ENCODE measurements around the gene SLC22A23. TPM values are rescaled to one million over a fixed set of nuclear protein-coding genes. Genes with fewer than 3 reads are reported as not detected.

SLC22A23 gene, protein sequence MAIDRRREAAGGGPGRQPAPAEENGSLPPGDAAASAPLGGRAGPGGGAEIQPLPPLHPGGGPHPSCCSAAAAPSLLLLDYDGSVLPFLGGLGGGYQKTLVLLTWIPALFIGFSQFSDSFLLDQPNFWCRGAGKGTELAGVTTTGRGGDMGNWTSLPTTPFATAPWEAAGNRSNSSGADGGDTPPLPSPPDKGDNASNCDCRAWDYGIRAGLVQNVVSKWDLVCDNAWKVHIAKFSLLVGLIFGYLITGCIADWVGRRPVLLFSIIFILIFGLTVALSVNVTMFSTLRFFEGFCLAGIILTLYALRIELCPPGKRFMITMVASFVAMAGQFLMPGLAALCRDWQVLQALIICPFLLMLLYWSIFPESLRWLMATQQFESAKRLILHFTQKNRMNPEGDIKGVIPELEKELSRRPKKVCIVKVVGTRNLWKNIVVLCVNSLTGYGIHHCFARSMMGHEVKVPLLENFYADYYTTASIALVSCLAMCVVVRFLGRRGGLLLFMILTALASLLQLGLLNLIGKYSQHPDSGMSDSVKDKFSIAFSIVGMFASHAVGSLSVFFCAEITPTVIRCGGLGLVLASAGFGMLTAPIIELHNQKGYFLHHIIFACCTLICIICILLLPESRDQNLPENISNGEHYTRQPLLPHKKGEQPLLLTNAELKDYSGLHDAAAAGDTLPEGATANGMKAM
- total RNA-seq: under 1 TPM; 0.23 to 0.24 TPM

DNA sequence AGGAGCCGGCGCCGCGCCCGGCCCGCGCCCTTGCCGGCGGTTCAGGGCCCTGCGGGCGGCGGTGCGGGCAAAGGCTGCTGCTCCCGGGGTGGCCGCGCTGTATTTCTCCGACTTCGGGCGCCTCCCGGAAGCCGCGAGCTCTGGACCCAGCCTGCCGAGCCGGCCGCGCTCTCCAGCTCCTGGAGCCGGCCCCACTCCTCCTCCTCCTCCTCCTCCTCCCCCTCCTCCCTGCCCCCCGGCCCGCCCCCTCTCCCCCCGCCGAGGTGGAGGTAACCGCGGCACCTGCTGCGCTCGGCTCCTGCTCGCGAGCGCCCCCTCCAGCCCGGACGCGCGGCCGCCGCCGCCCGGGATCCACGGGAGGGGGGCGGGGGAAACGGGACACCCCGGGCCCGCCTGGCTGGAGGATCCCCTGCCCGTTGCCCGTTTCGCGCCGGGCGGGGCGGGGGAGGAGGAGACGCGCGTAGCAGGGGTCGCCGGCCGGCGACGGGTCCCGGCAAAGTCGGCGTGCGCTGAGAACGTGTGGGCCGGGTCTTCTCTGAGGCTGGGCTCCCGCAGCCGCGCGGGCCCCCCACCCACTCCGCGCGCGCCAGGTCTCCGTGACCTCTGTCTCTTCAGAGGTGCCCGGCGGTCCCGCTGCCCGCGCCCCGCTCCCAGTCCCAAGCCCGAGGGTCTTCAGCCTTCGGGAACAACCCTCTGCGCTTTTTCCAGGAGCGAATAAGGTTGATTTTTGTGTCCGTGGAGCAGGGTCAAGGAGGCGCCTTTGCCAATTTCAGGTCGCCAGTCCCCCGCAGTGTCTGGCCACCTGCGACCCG is at the start of gene SLC22A23:
TSS of gene SLC22A23 (minus strand) at position 153 of the 812 bp plus-strand sequence. CDS start 491 bp downstream, outside the sequence.
- ATAC-seq (peak; percentile 82), DNase-seq (peak; percentile 63)
- H3K4me3 Mint-ChIP-seq: peak within 1 kb of the TSS; percentile 35
- H3K36me3 Mint-ChIP-seq (ENCODE audit: low read depth): no peaks in the 10 kb centered on the region
- POLR2A ChIA-PET: no interaction called here
- no peak within 1 kb of the TSS for H3K27ac Mint-ChIP-seq
- CTCF ChIA-PET: no interaction called here
- H3K4me1 Mint-ChIP-seq (ENCODE audit: low read depth): peaks cover 6% of the 10 kb centered on the region
- no peaks in the 10 kb centered on the region for H3K9me3 Mint-ChIP-seq (ENCODE audit: insufficient read depth)
- peaks cover 41% of the 10 kb centered on the region for H3K27me3 Mint-ChIP-seq (ENCODE audit: low read depth)

DNA sequence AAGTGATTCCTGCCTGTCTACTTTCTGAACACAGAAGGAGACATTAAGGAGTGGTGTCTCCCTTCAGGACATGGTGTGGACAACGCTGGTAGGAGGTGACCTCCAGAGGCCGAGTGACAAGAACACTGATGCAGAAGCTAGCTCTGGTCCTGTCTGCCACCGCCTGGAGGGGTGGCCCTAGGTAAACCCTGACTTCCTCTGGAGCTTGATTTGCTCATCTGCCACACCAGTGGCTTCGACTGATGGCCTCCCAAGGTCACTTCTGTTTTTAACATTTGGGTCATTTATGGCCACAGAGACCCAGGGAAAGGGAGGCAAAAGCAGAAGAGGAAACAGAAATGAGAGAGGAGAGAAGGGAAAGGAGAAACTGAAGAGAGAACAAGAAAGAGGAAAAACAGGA is 49.4 kb upstream of the SLC22A23 start:
- no peaks in the 10 kb centered on the region for H3K9me3 Mint-ChIP-seq (ENCODE audit: insufficient read depth)
- DNase-seq (no peak), ATAC-seq (no peak)
- peaks cover 12% of the 10 kb centered on the region for H3K27me3 Mint-ChIP-seq (ENCODE audit: low read depth)
- no peaks in the 10 kb centered on the region for H3K36me3 Mint-ChIP-seq (ENCODE audit: low read depth)
- POLR2A ChIA-PET: no interaction called here
- H3K4me1 Mint-ChIP-seq (ENCODE audit: low read depth): no peaks in the 10 kb centered on the region
- H3K4me3 Mint-ChIP-seq: no peak overlapping the region
- no peak overlapping the region for H3K27ac Mint-ChIP-seq
- CTCF ChIA-PET: interaction anchor here (1.6 kb wide), 1 partner anchor 227 kb away, joined by 4 read pairs; no protein-coding TSS in a partner anchor

DNA sequence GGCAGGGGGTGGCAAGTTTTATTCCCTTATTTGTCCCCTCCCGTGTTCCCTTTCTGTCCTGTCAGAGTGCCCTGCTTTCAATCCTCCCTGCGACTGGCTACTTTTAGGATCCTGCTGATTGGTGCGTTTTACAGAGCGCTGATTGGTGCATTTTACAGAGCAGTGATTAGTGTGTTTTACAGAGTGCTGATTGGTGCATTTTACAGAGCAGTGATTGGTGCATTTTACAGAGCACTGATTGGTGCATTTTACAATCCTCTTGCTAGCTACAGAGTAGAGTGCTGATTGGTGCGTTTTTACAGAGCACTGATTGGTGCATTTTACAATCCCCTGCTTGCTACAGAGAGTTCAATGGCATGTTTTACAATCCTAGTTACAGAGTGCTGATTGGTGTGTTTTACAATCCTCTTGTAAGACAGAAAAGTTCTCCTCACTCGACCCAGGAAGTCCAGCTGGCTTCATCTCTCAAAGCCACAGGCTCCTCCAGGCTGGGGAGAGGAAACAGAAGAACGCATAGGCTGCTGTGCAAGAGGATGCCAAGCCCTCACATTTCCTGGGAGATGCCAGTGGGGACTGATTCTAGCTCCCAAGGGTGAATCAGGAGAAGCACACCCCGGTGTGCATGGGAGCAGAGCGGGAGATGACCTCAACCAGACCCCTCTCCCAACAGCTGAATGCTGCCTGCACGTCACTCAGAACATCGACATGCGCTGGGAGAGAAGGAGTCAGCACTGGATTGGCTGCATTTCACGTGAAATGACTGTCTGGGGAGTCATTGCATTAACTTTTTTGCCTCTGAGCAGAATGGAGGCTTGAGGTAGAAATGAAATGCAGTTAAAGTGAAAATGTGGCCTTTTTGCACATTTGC is 48.3 kb upstream of the SLC22A23 start:
- CTCF ChIA-PET: interaction anchor here (1.6 kb wide), 1 partner anchor 228 kb away, joined by 4 read pairs; no protein-coding TSS in a partner anchor
- POLR2A ChIA-PET: no interaction called here
- Mint-ChIP-seq H3K9me3 (ENCODE audit: insufficient read depth) (no peaks in the 10 kb centered on the region), H3K27ac (no peak overlapping the region), H3K4me3 (no peak overlapping the region), H3K4me1 (ENCODE audit: low read depth) (no peaks in the 10 kb centered on the region), H3K36me3 (ENCODE audit: low read depth) (no peaks in the 10 kb centered on the region), H3K27me3 (ENCODE audit: low read depth) (peaks cover 9% of the 10 kb centered on the region)
- ATAC-seq (no peak), DNase-seq (no peak)

DNA sequence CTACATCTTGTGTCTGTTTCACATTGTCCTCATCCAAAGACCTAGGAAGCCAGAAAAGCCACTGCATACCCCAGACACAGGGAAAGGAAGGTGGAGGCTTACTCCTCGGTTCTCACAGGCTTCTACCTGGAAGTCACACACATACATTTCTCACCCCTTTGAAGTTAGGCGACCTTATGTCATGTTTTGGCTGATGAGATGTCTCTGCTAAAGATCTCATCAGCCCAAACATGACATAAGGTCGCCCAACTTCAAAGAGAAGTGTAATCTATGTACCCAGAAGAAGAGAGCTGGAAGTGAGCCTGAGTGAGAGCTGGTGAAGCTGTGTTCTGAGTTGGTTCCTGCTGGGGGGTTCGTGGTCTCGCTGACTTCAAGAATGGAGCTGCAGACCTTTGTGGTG is 47.5 kb upstream of the SLC22A23 start:
- no peaks in the 10 kb centered on the region for H3K36me3 Mint-ChIP-seq (ENCODE audit: low read depth)
- POLR2A ChIA-PET: no interaction called here
- no peaks in the 10 kb centered on the region for H3K4me1 Mint-ChIP-seq (ENCODE audit: low read depth)
- H3K9me3 Mint-ChIP-seq (ENCODE audit: insufficient read depth): no peaks in the 10 kb centered on the region
- peaks cover 9% of the 10 kb centered on the region for H3K27me3 Mint-ChIP-seq (ENCODE audit: low read depth)
- H3K27ac Mint-ChIP-seq: no peak overlapping the region
- ATAC-seq (no peak), DNase-seq (no peak)
- H3K4me3 Mint-ChIP-seq: no peak overlapping the region
- CTCF ChIA-PET: no interaction called here

DNA sequence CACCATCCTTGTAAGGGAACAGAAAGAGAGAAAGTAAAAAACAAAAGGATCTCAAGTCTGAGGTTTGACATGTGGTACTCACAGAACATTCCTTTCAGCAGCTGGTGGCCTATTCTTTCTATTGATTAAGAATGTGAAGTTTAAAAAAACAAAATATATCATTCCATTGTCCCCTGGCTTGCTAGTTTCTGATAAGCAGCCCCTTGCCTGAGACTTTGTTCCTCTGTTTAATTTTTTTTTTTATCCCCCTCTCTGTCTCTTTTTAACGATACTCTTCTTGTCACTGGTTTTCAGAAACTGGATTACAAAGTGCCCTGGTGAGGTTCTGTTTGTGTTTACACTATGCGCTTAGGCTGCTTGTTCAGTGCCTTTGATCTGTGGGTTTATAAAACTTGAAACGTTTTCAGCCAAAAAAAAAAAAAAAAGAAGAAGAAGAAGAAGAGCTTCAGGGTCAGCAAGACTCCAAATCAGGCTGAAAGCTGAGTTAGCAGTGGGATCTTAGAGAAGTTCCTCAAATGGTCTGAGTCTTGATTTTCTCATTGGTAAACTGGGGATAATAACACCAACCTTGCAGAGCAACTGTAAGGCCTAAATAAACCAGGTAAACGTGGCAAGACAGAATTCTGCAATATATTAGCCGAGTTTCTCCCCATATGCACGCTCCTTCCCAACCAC is 45.1 kb upstream of the SLC22A23 start:
- H3K9me3 Mint-ChIP-seq (ENCODE audit: insufficient read depth): no peaks in the 10 kb centered on the region
- CTCF ChIA-PET: interaction anchor here (0.8 kb wide), 1 partner anchor 30 kb away, joined by 3 read pairs; no protein-coding TSS in a partner anchor
- POLR2A ChIA-PET: no interaction called here
- ATAC-seq (no peak), DNase-seq (no peak)
- H3K4me3 Mint-ChIP-seq: no peak overlapping the region
- H3K27me3 Mint-ChIP-seq (ENCODE audit: low read depth): peaks cover 11% of the 10 kb centered on the region
- H3K27ac Mint-ChIP-seq: no peak overlapping the region
- H3K36me3 Mint-ChIP-seq (ENCODE audit: low read depth): no peaks in the 10 kb centered on the region
- H3K4me1 Mint-ChIP-seq (ENCODE audit: low read depth): no peaks in the 10 kb centered on the region

DNA sequence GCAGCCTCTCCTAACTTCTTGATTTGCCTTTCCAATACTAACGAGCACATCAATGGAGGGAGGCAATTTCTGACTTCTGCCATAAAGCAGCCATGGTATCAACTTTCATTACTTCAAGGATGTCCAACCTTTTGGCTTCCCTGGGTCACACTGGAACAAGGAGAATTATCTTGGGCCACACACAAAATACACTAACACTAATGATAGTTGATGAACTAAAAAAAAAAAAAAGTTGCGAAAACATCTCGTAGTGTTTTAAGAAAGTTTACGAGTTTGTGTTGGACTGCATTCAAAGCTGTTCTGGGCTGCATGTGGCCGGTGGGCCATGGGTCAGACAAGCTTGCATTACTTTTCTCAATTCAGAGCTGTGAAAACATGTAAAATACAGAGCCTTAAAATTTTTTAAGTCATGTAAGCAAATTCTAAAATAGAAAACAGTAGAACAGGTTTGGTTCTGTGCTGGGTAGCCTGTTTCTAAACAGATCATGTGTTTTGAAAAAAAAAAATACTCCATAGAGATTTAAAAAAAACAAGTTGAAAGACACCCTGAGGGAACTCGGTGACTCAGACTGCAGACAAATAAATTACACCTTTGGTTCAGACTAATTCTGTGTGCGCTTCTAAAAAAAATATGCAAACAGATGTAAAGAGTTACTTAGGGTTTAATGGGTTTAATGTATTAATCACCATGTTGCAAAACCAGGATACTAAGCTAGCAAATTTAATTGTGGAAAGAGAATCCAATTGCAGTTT is 43.6 kb upstream of the SLC22A23 start:
- DNase-seq: no peak
- ChIA-PET CTCF (no interaction called here), POLR2A (interaction anchor here (0.6 to 0.7 kb wide), 2 partner anchors 1555 to 1620 kb away, joined by 3 read pairs; no protein-coding TSS in a partner anchor)
- Mint-ChIP-seq H3K36me3 (ENCODE audit: low read depth) (no peaks in the 10 kb centered on the region), H3K27ac (no peak overlapping the region), H3K4me3 (no peak overlapping the region), H3K4me1 (ENCODE audit: low read depth) (no peaks in the 10 kb centered on the region), H3K27me3 (ENCODE audit: low read depth) (peaks cover 16% of the 10 kb centered on the region), H3K9me3 (ENCODE audit: insufficient read depth) (no peaks in the 10 kb centered on the region)
- ATAC-seq: no peak

DNA sequence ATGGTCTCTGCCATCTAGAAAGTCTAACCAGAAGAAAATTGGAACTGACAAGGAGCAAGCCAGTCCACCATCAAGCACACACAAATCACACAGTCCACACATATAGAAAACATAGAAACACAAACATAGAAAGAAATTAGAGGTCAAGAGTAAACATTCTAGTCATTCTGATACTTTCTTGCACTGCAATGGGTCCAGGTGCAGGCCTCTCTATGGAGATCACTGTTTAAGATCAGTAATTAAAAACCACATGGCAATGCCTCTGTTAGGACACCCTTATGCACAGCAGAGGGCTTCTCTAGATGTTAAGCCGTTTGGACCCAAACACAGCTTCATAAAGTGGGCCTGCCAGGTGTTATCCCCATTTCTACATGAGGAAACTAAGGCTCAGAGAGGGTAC is 42.8 kb upstream of the SLC22A23 start:
- no peak overlapping the region for H3K4me3 Mint-ChIP-seq
- H3K4me1 Mint-ChIP-seq (ENCODE audit: low read depth): no peaks in the 10 kb centered on the region
- no peak overlapping the region for H3K27ac Mint-ChIP-seq
- H3K36me3 Mint-ChIP-seq (ENCODE audit: low read depth): no peaks in the 10 kb centered on the region
- DNase-seq (no peak), ATAC-seq (no peak)
- H3K27me3 Mint-ChIP-seq (ENCODE audit: low read depth): peaks cover 14% of the 10 kb centered on the region
- ChIA-PET POLR2A (no interaction called here), CTCF (no interaction called here)
- no peaks in the 10 kb centered on the region for H3K9me3 Mint-ChIP-seq (ENCODE audit: insufficient read depth)

DNA sequence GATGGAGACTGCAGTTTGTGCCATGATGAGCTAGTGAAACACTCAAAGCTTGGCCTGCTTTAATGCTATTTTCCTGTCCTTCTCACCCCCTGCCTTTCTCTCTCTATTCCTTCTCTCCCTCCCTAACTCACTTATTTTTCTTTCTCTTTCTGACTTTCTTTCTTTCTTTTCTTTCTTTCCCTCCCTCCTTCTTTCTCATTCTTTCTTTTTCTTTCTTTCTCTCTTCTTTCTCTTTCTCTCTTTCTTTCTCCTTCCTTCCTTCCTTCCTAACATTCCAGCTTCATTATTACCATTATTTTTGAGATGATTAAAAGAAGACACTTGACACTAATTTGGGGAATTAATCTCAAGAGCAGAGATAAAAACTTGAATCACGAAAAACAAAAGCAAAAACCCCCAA is 39.5 kb upstream of the SLC22A23 start:
- Mint-ChIP-seq H3K36me3 (ENCODE audit: low read depth) (no peaks in the 10 kb centered on the region), H3K4me1 (ENCODE audit: low read depth) (no peaks in the 10 kb centered on the region), H3K27ac (no peak overlapping the region), H3K4me3 (no peak overlapping the region), H3K27me3 (ENCODE audit: low read depth) (peaks cover 9% of the 10 kb centered on the region), H3K9me3 (ENCODE audit: insufficient read depth) (no peaks in the 10 kb centered on the region)
- ATAC-seq (no peak), DNase-seq (no peak)
- ChIA-PET POLR2A (no interaction called here), CTCF (no interaction called here)

DNA sequence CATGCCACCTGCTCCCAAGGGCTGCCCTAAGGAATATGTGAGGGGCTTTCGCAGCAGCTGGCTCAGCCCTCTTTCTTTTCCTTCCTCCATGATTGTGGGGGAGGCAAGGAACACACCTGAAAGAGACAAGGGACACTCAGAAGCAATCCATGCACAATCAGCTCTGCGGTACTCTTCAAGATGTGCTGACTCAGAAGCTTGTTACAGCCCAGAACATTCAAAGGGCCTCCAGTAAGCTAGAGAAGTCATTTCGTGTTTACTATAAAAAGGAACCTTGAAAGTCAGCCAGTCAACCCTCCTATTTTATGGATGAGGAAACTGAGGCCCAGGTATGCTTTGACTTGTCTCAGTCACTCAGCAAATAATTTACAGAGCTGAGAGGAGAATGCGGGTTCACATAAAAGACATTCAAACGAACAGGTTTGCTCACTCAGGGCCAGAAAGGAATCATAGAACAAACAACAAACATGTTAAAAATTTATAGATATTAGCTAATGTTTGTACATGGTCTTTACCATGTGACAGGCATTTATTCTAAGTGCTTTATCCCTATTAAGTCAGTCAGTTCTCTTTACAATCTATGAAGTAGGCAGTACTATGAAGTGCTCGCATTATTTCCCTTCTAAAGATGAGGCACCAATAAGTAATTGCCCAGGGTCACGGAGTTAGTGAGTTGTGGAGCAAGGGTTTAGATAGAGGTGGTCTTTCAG is 37.7 kb upstream of the SLC22A23 start:
- Mint-ChIP-seq H3K4me3 (no peak overlapping the region), H3K36me3 (ENCODE audit: low read depth) (no peaks in the 10 kb centered on the region), H3K4me1 (ENCODE audit: low read depth) (no peaks in the 10 kb centered on the region), H3K27ac (no peak overlapping the region), H3K9me3 (ENCODE audit: insufficient read depth) (no peaks in the 10 kb centered on the region), H3K27me3 (ENCODE audit: low read depth) (peaks cover 9% of the 10 kb centered on the region)
- POLR2A ChIA-PET: no interaction called here
- ATAC-seq (no peak), DNase-seq (no peak)
- CTCF ChIA-PET: interaction anchor here (1.3 kb wide), 1 partner anchor 84 kb away, joined by 3 read pairs; no protein-coding TSS in a partner anchor

DNA sequence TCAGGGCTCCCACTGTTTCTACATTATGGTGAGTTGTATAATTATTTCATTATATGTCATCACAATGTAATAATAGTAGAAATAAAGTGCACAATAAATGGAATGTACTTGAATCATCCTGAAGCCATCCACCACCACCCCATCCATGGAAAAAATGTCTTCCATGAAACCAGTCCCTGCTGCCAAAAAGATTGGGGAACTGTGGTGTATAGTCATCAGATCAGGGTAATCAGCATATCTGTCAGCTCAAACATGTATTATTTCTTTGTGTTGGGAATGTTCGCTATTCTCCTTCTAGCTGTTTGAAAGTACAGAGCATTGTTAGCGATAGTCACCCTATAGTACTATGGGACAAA is 33.8 kb upstream of the SLC22A23 start:
- no peaks in the 10 kb centered on the region for H3K4me1 Mint-ChIP-seq (ENCODE audit: low read depth)
- ChIA-PET POLR2A (no interaction called here), CTCF (no interaction called here)
- no peaks in the 10 kb centered on the region for H3K9me3 Mint-ChIP-seq (ENCODE audit: insufficient read depth)
- no peaks in the 10 kb centered on the region for H3K36me3 Mint-ChIP-seq (ENCODE audit: low read depth)
- ATAC-seq (no peak), DNase-seq (no peak)
- peaks cover 6% of the 10 kb centered on the region for H3K27me3 Mint-ChIP-seq (ENCODE audit: low read depth)
- no peak overlapping the region for H3K27ac Mint-ChIP-seq
- no peak overlapping the region for H3K4me3 Mint-ChIP-seq

Data from activated CD8-positive, alpha-beta T cell treated with anti-CD3 and anti-CD28 coated beads, Interleukin-2, amount 10 ng/mL, durations not matched to agents 7 days and 5 days (primary cell).